ENCODE data around the gene KRT76. TPM values are rescaled to one million over a fixed set of nuclear protein-coding genes. Genes with fewer than 3 reads are reported as not detected.

KRT76 gene
- total and polyA plus RNA-seq, 2 experiments from 2014 or later = not detected

DNA sequence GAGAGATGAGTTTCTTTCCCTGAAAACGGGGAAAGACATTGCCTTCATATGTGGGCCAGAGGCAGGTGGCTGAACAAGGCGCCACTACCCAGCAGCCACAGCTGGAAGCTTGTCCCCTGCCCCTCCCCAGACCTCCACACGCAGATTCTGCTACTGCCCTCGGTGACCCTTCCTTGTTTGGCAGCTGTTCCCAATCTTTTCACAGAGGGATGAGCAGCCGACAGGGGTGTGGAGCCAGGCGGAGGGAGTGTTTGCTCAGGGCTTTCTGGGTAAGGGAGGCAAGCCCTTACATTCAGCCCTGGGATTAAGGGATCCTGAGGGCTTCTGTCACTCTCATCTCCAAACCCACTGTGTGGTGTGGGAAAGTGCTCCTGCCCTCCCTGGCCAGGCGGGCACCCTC, 41.2 kb upstream of the KRT76 start:
- TF ChIP-seq REST (IDR thresholded peaks at IDR 0.05; ENCODE audit: unreplicated experiment) (no peak), ETS1 (IDR thresholded peaks at IDR 0.05) (no peak), CTCF (conservative IDR thresholded peaks at IDR 0.05; ENCODE audit: low read depth in 2 of 2) (no peak), EZH2phosphoT487 (IDR thresholded peaks at IDR 0.05; ENCODE audit: unreplicated experiment) (no peak), EZH2 (IDR thresholded peaks at IDR 0.05; ENCODE audit: low read depth, unreplicated experiment) (no peak), CREB1 (CRISPR knock-in tag; IDR thresholded peaks at IDR 0.05; ENCODE audit: low read depth) (no peak), NANOG (IDR thresholded peaks at IDR 0.05; ENCODE audit: borderline replicate concordance) (no peak), ZNF331 (CRISPR knock-in tag; IDR thresholded peaks at IDR 0.05; ENCODE audit: low read depth) (no peak), JUNB (IDR thresholded peaks at IDR 0.05; ENCODE audit: unreplicated experiment) (no peak), ZNF114 (CRISPR knock-in tag; IDR thresholded peaks at IDR 0.05) (no peak), STAT1 (IDR thresholded peaks at IDR 0.05; ENCODE audit: unreplicated experiment) (no peak), POLR2AphosphoS5 (IDR thresholded peaks at IDR 0.05; ENCODE audit: low read depth) (no peak), ZNF462 (CRISPR knock-in tag; IDR thresholded peaks at IDR 0.05) (no peak)
- no peaks in the 10 kb centered on the region for H3F3A ChIP-seq (replicated peaks; ENCODE audit: low read depth)

More for the DNA sequence above, 41.2 kb upstream of the KRT76 start:
- H3K9me2 ChIP-seq (ENCODE audit: insufficient read depth) = no peaks in the 10 kb centered on the region
- peaks cover 4% of the 10 kb centered on the region for H3K27me3 Mint-ChIP-seq (ENCODE audit: insufficient read depth, low read depth, poor library complexity)
- no peaks in the 10 kb centered on the region for H3K27me3 ChIP-seq (ENCODE audit: insufficient read depth)
- no peaks in the 10 kb centered on the region for H3K4me1 ChIP-seq (ENCODE audit: insufficient read depth)
- no peaks in the 10 kb centered on the region for H3K36me3 ChIP-seq (ENCODE audit: insufficient read depth)
- no peaks in the 10 kb centered on the region for H3K36me3 Mint-ChIP-seq (ENCODE audit: low read depth)
- no peaks in the 10 kb centered on the region for H3K79me2 ChIP-seq (replicated peaks; ENCODE audit: insufficient read depth)
- no peaks in the 10 kb centered on the region for H4K20me1 ChIP-seq (replicated peaks; ENCODE audit: insufficient read depth)
- H3K9me3 Mint-ChIP-seq = no peaks in the 10 kb centered on the region
- DNase-seq (ENCODE audit: low spot score) (no peak), ATAC-seq (peak; percentile 31; the same call in 2 of the 3 replicates)
- peak overlapping the region; percentile 28; the same call in 1 of the 2 replicates for H2AFZ ChIP-seq
- no peak overlapping the region for H3K27ac ChIP-seq (ENCODE audit: low read depth)
- no peak overlapping the region; the same call in 1 of the 2 replicates for H3K27ac Mint-ChIP-seq
- H3K4me1 Mint-ChIP-seq = no peaks in the 10 kb centered on the region
- H3K4me2 ChIP-seq = no peak overlapping the region
- H3K4me3 ChIP-seq = no peak overlapping the region
- no peak overlapping the region for H3K4me3 Mint-ChIP-seq

Data from GM23338 (cell line).